ENCODE results near the gene RPTOR.

The RPTOR gene

DNA sequence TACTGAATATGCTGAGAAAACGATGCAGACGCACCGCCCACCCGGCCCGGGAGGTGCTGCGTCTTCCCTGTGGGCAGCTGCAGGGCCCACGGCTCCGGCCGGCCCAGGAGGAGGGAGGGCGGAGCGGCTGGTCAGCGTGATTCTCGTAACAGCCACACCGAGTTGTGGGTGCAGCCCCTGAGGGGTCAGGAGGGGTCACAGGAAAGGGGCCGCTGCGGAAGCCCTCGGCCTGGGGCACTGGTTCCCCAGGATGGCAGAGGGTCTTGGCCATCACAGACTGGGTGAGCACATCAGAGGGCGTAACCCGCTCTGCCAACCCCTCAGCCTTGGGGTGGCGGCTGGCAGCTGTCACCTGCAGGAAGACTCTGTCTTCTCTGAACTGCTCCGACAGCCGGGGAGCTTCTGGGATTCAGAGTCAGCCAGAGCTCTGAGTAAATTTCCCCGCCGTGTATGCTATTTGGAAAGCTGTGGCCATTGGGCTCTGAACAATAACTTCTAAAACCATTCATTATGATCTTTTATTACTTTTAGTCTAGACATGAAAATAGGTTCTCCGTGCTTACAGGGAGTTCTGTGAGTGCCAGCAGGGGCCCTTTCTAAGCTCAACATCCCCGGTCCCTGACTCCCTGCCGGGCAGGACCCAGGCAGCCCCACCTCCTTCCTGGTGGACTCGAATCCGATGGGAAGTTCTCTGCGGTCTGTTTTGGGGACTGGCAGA, 359.6 kb downstream of the RPTOR start:
- DNase-seq, result no peak

DNA sequence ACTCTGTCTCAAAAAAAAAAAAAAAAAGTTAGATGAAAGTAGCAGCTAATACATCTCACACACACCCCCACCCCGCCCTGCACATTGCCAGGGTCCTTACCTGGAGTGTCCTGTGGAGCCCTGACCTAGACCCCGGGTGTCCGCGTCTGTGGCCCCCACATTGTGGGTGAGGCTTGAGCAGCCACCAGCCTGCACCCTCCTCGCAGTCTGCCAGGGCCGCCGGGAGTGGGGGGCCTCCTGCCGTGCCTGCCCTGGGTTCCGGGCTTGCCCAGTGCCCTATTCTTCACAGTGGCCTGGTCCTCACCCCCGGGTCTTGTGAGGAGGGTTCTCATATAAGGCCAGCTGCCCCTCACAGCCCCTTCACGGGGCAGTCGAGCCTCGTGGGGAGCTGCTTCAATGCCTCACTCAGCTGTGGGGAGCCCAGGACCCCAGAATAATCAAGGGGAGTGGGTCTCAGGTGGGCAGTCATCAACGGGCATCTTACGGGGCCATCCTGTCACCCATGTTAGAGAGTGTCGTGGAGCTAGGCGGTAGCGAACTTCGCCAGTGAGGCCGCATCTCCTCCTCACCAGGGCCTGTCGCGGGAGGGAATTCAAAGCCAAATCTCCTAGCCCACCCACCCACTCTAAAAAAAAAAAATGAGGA, 361.1 kb downstream of the RPTOR start:
- DNase-seq, result no peak

DNA sequence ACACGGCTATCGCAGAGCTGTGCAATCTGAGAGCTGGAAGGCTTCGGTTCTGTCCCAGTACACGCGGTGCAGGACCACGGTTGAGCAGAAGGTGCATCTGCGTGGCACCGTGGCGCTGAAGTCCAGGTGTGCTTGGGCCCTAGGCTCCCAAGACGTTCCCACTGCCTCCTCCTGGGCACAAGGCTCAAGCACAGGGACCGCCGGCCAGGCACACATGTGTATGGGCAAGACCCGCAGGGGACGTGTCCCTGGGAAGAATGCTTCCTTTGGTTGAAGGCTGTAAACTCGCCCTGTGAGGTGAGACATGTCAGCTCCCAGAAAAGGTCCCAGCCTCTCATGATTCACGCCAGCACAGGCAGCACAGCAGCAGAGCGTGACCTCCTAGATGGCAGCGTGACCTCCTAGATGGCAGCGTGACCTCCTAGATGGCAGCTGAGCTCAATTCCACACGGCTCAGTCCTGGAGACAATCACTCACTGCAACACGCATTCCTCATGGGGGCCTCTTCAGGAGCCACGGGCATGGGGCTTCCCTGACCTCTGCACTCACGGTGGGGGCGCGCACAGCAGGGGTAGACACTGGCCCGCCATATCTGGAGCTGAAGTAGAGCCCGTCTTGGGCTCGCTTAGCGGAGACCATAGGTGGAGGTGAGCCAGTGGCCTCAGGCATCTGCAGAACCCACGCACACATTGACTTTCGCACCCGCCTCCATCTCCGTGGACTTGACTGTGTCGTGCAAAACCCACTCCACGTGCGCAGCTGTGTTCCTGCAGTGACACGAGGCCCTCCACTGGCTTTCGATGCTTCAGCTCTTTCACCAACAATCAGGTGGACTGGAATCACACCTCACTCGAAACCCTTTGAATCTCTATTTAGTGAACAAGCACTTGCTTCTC, 362.0 kb downstream of the RPTOR start:
- DNase-seq, result no peak

DNA sequence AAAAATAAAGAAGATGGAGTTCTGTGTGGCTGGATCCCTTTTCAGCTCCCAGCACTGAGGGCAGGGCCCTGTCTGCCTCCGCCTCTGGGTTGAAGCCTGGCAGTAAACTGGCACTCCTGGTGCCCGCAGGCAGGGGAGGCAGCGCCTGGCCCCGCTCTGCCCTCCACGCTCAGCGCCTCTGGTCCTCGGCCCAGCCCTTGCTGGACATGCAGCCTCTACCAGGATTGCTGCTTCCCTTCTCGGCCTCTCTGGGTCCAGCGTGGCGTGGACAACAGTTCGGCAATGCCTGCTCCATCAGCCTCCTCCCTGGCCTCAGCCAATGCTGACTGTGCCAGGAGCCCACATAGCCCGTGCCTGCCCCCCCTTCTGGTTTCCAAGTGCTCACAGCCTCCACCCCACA, 362.6 kb downstream of the RPTOR start:
- no peak for DNase-seq

DNA sequence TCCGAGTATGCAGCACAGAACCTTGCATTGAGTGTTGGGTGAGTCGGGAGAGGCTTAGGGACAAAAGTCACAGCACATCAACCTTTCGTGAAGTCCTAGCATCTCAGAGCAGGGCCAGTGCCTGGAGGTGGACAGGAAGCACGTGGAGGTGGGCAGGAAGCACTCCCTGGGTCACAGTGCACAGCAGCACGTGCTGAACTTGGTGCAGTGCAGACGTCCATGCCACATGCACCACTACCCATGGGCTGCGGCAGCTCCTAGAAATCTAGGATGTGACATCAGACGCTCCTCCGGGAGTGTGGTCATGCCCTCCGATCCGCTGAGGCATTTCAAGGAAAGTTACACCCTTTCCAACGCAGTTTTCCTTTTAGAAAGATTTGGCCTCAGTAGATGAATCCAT, 363.6 kb downstream of the RPTOR start:
- DNase-seq, result no peak

DNA sequence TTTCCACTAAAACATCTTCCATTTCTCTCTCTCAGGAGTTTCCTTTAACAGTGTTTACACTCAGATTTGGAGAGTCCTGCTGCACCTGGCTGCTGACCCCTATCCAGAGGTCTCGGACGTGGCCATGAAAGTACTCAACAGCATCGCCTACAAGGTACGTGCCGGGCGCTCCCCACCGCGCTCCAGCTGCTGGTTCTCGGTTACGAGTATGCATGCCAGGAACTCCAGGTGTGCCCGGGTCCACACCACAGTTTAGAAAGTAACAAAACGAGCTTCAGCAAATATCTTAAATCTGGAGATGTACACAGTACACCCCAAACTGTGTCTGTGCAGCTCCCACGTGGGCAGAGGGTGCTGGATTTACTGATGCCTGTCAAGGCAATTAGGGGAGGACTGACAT, 364.1 kb downstream of the RPTOR start:
- DNase-seq, result no peak

DNA sequence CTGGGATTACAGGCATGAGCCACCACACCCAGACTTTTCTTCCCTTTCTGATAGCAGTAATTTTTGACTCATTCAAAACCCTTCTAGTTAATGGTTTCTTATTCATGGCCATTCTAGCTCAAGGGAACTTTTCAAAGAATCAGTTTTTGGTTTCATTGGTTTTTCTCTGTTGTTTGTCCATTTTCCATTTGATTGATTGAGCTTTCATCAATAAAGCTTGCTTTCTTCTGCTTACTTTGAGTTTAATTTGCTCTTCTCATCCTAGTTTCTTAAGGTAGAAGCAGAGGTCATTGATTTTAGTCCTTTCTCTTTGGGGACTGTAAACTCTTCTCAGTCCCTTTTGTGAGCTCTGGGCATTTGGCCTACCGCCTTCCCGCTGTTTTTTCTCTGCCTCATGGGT, 365.0 kb downstream of the RPTOR start:
- no peak for DNase-seq

DNA sequence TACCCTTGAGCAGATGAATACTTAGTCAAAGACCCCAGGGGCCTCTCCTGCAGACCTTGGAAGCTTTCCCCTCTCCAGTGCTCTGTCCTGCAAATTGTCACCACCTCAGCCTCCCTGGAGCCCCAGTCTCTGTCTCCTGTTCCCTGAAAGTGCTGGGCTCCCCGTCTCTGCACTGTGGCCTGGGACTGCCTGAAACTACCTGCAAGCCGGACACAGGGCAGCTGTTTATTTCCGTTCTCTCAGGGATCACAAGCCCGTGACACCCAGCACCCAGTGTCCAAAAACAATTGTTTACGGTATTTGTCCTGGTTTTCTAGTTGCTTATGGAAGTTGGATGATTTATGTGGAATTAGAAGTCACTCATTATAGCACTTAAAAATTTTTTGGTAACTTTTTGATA, 365.4 kb downstream of the RPTOR start:
- no peak for DNase-seq

DNA sequence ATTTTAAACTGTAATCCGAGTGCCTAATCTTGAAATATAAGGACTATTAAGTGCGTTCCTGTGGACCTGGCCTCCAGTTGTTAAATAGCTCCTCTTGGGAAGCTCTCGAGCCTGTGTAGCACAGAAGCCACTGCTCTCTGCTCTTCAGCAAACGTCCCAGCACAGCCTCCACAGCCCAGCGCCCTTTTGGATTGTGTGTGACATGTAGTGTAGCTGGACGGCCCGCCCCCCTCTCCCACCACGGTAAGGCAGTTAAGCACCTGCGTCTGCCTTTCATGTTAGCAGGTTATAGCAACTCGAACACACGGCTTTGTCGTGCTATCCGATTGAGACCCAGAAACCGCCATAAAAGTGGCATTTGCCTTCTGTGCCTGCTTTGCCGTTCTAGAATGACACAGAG, 367.8 kb downstream of the RPTOR start:
- no peak for DNase-seq

DNA sequence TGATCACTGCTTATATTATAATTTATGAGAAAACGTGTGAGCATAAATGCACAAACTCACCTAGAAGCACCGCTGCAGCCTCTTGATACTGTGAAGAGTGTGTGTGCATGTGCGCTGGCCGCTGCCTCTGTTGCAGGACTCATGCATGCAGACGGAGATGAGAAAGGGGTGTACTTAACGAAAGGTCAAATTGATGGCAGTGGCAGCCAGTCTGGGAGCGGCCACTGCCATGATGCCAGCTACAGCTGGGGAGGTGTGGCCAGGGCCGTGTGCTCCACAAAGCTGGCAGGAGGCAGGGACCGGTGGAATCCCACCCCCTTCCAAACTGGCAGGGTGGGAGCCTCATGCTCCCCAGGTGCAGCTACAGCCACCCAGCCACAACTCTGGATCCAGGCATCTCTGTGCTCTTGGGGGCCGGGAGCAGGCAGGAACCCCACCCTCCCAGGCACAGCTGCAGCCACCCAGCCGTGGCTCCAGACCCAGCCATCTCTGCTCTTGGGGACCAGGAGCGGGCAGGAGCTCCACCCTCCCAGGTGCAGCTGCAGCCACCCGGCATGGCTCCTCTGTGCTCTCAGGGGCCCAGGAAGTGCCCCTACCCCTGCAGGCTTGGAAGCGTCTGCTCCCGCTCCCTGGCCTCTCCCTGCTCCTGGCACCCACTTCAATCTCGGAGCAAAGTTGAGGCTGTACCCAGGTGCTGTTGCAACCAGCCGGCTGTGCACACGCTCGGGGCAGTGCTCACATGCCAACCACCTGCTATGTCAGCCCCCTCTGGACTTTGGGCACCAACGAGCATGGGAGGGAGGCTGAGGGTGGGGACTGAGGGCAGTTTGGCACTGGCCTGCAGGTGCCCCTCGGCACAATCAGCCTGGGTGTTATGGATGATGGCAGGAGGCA, 369.5 kb downstream of the RPTOR start:
- no peak for DNase-seq

DNA sequence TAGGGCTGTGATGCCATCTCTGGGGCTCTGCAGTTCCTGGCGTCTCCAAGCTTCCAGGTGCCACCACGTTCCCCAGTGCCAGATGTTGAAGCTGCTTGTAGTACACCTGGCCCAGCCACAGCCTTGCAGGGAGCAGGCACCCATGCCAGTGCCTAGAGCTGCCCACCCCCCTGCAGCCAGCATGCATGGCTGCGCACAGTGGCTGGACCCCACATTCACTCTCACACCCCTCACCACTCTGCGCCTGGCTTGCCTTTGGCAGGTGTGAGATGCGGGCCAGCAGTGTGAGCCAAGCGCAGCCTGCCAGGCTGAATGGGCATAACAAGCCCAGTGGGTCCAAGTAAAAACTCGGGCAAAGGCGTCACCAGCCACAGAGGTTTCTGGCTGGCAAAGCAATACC, 371.6 kb downstream of the RPTOR start:
- no peak for DNase-seq

DNA sequence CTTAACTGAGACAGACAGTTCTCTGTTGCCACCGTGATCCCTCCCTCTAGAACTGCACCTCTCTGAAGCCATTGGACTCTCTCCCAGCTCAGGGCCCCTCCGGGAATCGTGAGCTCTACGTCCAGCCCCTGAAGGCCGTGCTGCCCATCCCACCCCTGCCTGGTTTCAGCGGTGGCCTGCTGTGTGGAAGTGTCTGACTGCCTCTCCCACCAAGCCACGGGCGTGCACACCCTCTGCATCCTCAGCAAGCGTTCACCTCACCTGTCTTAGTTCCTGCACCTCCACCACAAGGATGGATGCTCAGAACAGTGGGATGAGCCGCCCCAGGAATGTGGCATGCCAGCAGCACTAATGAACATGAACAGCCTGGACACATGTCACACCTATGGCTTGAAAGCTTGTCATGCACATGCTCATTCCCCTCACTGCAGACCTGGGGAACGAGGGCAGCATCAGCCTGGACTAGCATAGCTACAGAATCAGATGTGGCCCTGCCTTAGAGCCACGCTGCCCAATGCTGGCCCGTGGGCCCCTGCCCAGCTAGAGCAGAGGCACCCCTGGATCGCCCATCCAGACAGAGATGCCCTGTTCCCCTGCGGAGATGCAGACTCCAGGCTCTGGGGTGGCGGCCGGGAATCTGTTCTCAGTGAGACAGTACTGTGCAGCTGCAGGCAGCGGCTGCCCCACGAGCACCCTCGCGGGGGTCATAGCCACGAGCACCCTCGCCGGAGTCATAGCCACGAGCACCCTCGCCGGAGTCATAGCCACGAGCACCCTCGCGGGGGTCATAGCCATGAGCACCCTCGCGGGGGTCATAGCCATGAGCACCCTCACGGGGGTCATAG, 373.3 kb downstream of the RPTOR start:
- no peak for DNase-seq

DNA sequence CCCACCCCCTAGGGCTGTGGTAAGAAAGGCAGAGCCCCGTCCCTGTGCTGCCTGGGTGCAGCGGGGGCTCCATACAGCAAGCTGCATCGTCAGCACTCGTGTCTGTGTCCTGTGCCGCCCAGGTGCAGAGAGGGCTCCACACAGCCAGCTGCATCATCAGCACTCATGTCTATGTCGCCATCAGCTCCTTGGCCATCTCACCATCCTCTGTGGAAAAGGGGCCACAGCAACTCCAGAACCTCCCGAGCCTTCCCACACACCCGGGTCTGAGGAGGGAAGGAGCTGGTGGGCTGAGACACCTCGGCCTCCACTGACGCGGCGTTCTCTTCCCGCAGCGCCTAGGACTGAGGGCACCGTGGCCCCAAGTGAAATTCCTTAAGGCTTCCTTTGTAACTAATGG, 374.1 kb downstream of the RPTOR start:
- DNase-seq, result no peak

DNA sequence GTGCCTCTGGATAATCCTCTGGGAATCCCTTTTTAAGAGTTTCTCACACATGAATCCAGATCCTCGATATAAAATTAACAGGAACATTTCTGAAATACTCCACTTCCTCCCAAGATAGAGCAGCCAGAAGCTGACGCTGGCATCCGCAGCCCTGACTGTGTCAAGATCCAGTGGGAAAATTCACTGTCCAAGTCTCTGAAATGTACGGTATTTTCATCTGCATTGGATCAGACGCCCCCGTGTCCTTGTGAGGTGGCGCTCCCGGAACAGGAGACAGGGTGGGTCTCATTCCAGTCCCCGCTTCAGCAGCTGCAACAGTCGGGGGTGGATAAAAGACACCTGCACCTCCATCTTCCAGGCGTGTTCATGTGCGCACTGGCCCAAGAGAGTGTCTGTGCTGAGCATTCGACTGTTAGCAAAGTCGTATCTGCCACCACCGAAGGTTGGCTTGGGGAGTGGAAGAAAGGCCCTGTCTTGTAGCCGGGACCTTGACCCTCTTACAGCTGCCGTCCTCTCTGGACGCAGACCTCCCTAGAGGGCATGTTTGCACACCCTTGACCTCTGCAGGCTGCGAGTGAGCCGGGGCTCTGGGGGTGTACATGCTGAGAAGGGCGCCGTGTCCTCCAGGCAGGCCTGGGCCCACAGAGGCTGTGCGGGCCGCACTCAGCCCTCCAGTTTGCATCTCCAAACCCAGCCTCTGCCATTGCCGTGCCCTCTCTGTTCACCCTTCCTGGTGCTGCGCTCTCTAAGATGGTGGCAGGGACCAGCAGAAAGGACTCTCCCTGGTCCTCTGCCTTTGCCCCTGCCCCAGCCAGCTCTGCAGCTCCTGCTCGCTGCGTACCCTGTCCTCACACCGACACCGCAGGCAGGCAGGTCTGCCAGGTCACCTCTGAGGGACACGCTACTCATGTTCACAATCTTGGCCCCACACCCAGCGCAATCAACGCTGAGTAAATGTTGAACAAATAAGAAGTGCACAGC, 375.0 kb downstream of the RPTOR start:
- DNase-seq, result no peak

DNA sequence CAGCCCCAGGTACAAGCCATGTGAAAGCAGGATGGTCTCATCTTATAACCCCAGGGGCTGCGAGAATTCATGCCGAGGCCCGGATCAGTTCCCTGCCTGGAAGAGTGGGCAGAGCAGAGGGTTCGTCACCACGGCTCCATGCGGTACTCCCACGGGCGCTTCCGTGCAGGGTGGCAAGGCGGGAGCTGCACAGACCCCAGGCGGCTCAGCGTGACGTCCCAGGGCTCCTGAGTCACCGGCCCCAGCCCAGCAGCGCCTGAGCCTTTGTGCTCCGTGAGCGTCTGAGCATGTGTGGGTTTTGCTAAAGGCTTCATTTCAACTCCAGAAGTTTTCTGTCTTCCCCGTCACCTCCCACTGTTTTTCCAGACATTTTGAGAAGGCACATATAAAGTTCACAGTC, 375.8 kb downstream of the RPTOR start:
- no peak for DNase-seq

DNA sequence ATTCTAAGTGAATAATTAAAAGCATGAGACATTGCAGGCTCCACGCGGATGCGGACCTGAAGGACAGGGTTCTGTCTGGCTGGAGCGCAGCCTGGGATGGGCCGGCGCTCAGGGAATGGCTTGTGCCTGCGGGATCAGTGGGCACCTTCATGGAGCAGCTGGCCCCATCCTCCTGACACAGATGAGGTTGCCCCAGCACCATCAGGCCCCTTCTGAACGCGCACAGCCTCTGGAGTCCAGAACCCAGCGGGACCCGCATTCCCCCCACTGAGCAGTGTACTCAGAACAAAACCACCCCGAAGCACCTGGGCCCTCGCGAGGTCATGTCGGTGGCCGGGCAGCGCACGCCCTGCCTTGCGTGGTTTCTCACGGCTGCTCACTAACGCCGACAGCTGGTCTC, 376.5 kb downstream of the RPTOR start:
- no peak for DNase-seq

DNA sequence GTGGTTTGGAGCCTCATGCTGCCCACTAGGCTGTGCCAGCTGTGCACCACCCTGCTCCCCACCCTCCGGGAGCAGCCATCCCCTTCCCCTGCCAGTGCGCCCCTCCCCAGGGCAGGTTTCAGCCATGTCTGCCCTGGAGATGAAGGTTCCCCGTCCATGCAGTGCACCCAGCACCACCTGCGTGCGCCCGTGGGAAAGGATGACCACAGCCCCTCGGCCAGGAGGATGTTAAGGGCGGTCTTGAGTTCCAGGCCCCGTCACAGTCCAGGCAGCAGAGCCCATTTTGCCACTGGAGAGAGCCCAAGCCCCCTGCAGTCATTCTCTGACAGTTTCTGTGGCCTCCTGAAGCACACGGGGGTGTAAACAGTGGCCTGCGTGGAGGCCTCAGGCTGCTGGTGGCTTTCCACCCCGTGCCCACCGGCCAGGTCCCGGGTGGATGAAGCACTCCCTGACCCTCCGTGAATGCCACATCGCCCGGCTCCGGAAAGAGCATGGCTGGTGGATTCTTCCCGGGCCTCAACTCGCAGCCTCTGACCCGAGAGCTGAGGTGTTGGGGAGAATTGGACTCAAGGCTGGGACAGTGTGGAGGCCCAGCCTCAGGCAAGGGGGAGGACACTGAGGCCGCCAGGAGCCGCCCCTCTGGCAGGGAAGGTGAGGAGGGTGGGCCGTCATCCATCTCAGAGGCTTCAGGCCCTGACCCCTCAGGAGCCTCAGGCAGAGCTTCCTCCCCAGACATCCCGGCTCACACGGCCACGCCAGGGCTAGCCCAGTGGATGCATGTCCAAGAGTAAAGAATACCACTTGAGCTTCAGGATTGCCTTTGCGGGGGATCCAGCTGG, 377.3 kb downstream of the RPTOR start:
- DNase-seq, result no peak

DNA sequence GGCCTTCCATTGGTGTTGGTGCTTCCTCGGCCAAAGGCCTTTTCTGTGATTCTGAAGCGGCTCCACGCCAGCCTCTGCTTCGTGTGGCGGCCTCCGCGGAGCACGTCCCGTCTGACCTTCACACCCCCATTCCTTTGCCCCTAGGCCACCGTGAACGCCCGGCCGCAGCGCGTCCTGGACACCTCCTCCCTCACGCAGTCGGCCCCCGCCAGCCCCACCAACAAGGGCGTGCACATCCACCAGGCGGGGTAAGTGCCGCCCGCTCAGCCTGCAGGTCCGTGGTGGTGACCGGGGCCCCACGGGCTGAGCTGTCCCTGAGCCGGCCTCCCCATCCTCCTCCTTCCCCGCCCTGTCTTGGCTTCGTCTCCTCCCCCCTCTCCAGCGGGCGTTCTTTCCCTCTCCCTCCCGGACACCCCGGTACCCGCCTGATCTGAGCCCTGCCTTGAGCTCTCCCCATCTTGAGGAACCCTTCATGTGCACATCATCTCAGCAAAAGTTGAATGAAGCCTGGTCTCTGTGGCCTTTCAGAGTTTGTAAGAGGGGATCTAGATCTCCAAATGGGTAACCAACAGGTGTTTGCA, 378.0 kb downstream of the RPTOR start:
- no peak for DNase-seq
